Right lobe of liver (tissue), 6 donors: ENCODE measurements around the gene CEBPZ. TPM values are rescaled to one million over a fixed set of nuclear protein-coding genes. Genes with fewer than 3 reads are reported as not detected.
"Not testable (repeated sequence)": the region's sequence is repeated elsewhere in the genome, so short reads cannot be mapped to it uniquely, and the experiment has no call there.

Experiments used
- ATAC-seq, 4 donors: fragments of 200-7000 bp; cut with Tn5 transposase; one replicate each; pipeline ENCODE4 v1.9.1; 2020; ENCODE audit warnings: mild to moderate bottlenecking in 4 of 4, moderate library complexity in 4 of 4
- DNase-seq, 3 donors: peaks; one replicate each; pipeline ENCODE4 v3.0.0-alpha.2; 2020
- H3K27ac ChIP-seq, 3 donors: fragments of 200-600 bp; one replicate each; pipeline ENCODE4 v1.8.0; 2022
- H3K27me3 ChIP-seq, 2 donors: fragments of 200-600 bp; one replicate each; pipeline ENCODE4 v1.8.0; 2022
- H3K36me3 ChIP-seq, 4 donors: fragments of 200-600 bp; sonication (generic) in 1 of 4; one replicate each; pipeline versions ENCODE4 v1.5.1 to v1.8.0; 2017 to 2022; ENCODE audit warnings: control low read depth in 1 of 4
- H3K4me1 ChIP-seq, 4 donors: fragments of 200-600 bp; sonication (generic) in 1 of 4; one replicate each; pipeline versions ENCODE4 v1.5.1 to v1.8.0; 2017 to 2022; ENCODE audit warnings: control low read depth in 1 of 4
- H3K4me3 ChIP-seq, 3 donors: fragments of 200-600 bp; one replicate each; pipeline ENCODE4 v1.8.0; 2022
- H3K9me3 ChIP-seq, 4 donors: fragments of 200-600 bp; sonication (generic) in 1 of 4; one replicate each; pipeline versions ENCODE4 v1.5.1 to v1.8.0; 2017 to 2022; ENCODE audit warnings: control low read depth in 1 of 4
- POLR2A ChIP-seq: fragments of 450-650 bp; IDR thresholded peaks from one replicate; pipeline ENCODE4 v1.6.1; 2017; ENCODE audit warnings: antibody characterized with exemption, mild to moderate bottlenecking
- WGBS: methylation state at CpG from one replicate; pipeline ENCODE4 v1.1.6; 2018; ENCODE audit warnings: low coverage, low lambda C conversion rate; ENCODE audit not compliant: insufficient coverage; ENCODE audit errors: missing lambda C conversion rate; 5-methylcytosine and 5-hydroxymethylcytosine counted together
- intact Hi-C, 2 donors: fragments of 100-400 bp; cut with DNase I; formaldehyde crosslinking; loops; one replicate each; pipeline versions ENCODE4 v1.11.2 to v1.14.1; 2022
- total RNA-seq, 6 experiments: library from RNA; depleted of rRNA in 2 of 6; stranded (reverse); fragments of >200 nt in 2 of 6; fragmentation: NEBNext Ultra II Directional in 3 of 6; extraction: Animal tissue kit (Norgen Biotek cat#: 25700) in 3 of 6; gene quantifications; one replicate each; pipeline versions ENCODE4 v1.1.0 to v1.2.4, GENCODE V29; 2016 to 2023
- TF ChIP-seq, protein P1 (sequence below), 4 donors: fragments of 200-600 bp in 3 of 4; fragments of 450-650 bp in 1 of 4; IDR thresholded peaks; one replicate each; pipeline versions ENCODE4 v1.5.1 to v1.8.0; 2016 to 2022; ENCODE audit warnings: antibody characterized with exemption in 4 of 4, mild to moderate bottlenecking in 2 of 4
- donor health status: DM: no; HTN: yes; CAD: no.
- donor health status: DM: no; HTN: no; CAD: no.
- donor health status: DM: no; HTN: no; CAD: no.
- donor health status: DM: no; HTN: yes; CAD: no.
- donor health status: DM: no; HTN: yes; CAD: no.

CEBPZ gene
- total RNA-seq, 6 experiments from 2014 or later: 13.3 to 29.3 (median 20.0) TPM

DNA sequence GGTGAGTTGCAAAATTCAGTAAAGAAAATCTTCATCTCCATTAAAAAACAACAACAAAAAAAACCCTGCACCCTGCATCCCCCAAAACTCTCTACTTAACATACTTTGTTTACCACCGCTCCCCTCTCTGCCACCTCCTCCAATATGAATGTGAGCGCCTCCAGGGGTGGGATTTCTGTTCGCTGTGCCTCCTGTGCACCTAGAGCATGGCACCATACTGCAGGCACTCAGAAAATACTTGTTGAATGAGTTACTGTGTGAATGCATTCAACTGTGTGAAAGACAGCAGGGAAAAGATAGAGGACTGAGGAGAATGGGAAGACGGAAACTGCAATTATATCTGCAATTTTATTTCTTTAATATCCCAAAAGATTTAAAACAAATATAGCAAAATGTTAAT is 4.5 kb downstream of the CEBPZ start:
- Histone ChIP-seq H3K4me3 (no peak overlapping the region), H3K9me3 (no peaks in the 10 kb centered on the region), H3K27me3 (no peaks in the 10 kb centered on the region), H3K4me1 (peaks cover 0 to 11% (median 4%) of the 10 kb centered on the region in 4 donors), H3K36me3 (peaks cover 0 to 29% (median 5%) of the 10 kb centered on the region in 4 donors), H3K27ac (no peak overlapping the region)
- WGBS: 90% methylated on average over 4 of the region's 4 CpGs
- intact Hi-C loops: no loop called here
- no peak for ATAC-seq
- TF ChIP-seq POLR2A: no peak
- no peak for DNase-seq

DNA sequence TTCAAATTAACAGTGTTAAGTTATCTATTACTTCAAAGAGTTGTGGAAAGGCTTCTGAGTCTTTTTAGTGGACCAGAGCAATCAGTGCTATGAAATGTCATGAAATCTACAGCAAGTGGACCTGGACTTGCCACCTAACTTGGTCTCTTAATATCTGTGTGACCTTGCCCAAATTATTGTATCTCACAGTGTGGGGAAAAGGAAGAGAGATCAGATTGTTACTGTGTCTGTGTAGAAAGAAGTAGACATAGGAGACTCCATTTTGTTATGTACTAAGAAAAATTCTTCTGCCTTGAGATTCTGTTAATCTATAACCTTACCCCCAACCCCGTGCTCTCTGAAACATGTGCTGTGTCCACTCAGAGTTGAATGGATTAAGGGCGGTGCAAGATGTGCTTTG is 6.3 kb downstream of the CEBPZ start:
- H3K9me3 ChIP-seq, H3K27ac ChIP-seq, H3K27me3 ChIP-seq, intact Hi-C loops, ATAC-seq, H3K4me1 ChIP-seq, DNase-seq, H3K4me3 ChIP-seq: not testable (repeated sequence)
- H3K36me3 ChIP-seq: peaks cover 0 to 45% (median 5%) of the 10 kb centered on the region in 4 donors
- no CpG with 5 or more reads among the region's 2 CpGs for WGBS

DNA sequence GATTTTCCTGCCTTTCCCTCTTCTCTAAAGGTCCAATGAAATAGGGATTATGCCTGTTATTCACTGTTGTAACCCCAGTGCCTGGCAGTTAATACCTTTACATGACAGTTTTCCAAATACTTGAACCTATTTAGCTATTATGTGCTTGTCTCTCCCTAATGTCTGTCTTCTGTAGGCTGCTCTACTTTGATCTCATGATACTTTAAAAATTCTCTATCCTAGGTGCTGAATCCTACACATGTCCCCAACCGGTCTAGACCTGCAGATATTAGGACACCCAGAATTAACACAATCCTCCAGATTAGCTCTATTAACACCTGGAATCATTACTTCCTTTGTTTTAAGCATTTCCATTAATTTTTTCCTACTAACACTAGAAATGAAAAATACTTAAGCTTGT is 7.3 kb downstream of the CEBPZ start:
- Histone ChIP-seq H3K27ac (no peak overlapping the region), H3K4me1 (no peaks in the 10 kb centered on the region), H3K4me3 (no peak overlapping the region), H3K36me3 (peaks cover 0 to 53% (median 5%) of the 10 kb centered on the region in 4 donors), H3K27me3 (no peaks in the 10 kb centered on the region), H3K9me3 (no peaks in the 10 kb centered on the region)
- intact Hi-C loops: no loop called here
- DNase-seq (no peak), ATAC-seq (no peak)
- 100% methylated on average over 1 of the region's 1 CpG for WGBS
- TF ChIP-seq, protein P1, sequence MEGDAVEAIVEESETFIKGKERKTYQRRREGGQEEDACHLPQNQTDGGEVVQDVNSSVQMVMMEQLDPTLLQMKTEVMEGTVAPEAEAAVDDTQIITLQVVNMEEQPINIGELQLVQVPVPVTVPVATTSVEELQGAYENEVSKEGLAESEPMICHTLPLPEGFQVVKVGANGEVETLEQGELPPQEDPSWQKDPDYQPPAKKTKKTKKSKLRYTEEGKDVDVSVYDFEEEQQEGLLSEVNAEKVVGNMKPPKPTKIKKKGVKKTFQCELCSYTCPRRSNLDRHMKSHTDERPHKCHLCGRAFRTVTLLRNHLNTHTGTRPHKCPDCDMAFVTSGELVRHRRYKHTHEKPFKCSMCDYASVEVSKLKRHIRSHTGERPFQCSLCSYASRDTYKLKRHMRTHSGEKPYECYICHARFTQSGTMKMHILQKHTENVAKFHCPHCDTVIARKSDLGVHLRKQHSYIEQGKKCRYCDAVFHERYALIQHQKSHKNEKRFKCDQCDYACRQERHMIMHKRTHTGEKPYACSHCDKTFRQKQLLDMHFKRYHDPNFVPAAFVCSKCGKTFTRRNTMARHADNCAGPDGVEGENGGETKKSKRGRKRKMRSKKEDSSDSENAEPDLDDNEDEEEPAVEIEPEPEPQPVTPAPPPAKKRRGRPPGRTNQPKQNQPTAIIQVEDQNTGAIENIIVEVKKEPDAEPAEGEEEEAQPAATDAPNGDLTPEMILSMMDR (IDR thresholded peaks at IDR 0.05): no peak
- no peak for TF ChIP-seq POLR2A

DNA sequence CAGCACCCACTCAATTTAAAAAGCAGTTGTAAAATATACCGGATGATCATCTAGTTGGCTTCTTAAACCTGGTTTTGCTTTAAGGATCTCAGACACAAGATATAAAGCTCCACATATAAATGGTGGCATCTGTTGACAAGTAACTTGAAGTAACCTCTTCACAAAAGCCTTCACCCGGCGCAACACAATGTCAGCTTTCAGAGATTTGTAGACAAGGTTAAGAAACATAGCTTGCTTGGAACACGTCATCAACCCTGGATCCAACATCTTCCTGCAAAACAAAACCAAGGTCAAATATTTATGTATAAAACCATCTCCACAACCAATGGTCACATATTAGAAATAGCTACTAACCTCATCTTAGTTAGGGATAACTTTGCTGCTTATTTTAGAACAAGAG is 8.3 kb downstream of the CEBPZ start:
- Histone ChIP-seq H3K27ac (no peak overlapping the region), H3K36me3 (peaks cover 0 to 49% (median 3%) of the 10 kb centered on the region in 4 donors), H3K9me3 (no peaks in the 10 kb centered on the region), H3K27me3 (no peaks in the 10 kb centered on the region), H3K4me1 (no peaks in the 10 kb centered on the region), H3K4me3 (no peak overlapping the region)
- intact Hi-C loops: no loop called here
- DNase-seq: no peak
- 100% methylated on average over 2 of the region's 4 CpGs for WGBS
- no peak for TF ChIP-seq POLR2A
- TF ChIP-seq, protein P1 (IDR thresholded peaks at IDR 0.05): no peak
- no peak for ATAC-seq

DNA sequence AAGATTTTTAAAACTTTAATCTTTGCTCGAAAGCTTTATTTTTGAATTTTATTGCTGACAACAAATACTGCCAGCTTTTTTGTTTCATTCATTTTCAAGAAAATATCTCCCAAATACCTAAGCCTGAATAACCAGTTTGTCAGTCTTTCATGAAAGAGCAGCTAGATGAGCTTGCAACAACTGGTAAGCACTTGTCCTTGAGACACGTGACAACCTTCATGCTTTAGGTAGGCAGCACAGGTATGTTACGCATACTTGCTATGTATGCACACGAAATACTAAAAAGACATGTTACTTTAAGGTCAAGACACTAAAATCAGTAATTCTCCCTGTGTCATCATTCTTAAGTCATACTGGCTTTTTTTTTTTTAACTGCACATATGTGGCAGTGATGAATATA is 12.3 kb downstream of the CEBPZ start:
- ATAC-seq (no peak), DNase-seq (no peak)
- H3K4me1 ChIP-seq: no peaks in the 10 kb centered on the region
- H3K27me3 ChIP-seq: no peaks in the 10 kb centered on the region
- no peak overlapping the region for H3K27ac ChIP-seq
- no peaks in the 10 kb centered on the region for H3K9me3 ChIP-seq
- 91% methylated on average over 4 of the region's 4 CpGs for WGBS
- H3K36me3 ChIP-seq: peaks cover 0 to 55% (median 6%) of the 10 kb centered on the region in 4 donors
- no peak overlapping the region for H3K4me3 ChIP-seq
- intact Hi-C loops: no loop called here
- TF ChIP-seq, protein P1 (IDR thresholded peaks at IDR 0.05): no peak
- TF ChIP-seq POLR2A: no peak

DNA sequence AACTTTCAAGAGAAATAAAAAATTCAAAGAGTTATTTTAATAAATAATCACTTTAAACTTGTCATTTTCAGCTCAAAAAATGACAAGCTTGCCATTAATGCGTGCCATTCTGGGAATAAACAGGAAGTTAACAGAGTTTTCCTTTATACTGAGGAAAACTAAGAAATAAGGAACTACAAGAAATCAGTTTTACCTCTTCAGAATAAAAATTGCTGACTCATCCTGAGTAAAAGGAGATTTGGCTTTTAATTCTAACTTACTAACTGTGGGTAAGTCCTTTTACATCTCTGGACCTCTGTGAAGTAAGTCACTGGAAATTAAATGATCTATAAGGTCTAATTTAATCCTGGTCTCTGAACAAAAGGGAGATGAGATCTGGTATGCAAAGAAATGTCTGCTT is 16.1 kb downstream of the CEBPZ start:
- DNase-seq (no peak), ATAC-seq (no peak)
- no peak overlapping the region for H3K4me3 ChIP-seq
- H3K9me3 ChIP-seq: no peaks in the 10 kb centered on the region
- H3K36me3 ChIP-seq: peaks cover 9 to 64% (median 13%) of the 10 kb centered on the region in 4 donors
- WGBS: 55% methylated on average over 1 of the region's 1 CpG
- TF ChIP-seq, protein P1 (IDR thresholded peaks at IDR 0.05): no peak
- no peak for TF ChIP-seq POLR2A
- H3K27ac ChIP-seq: peak overlapping the region in 1 of 3 donors; percentile 2
- H3K4me1 ChIP-seq: no peaks in the 10 kb centered on the region
- no peaks in the 10 kb centered on the region for H3K27me3 ChIP-seq
- intact Hi-C loops: no loop called here
